PC-9 (cell line): ENCODE data around the gene OR2H1. TPM values are rescaled to one million over a fixed set of nuclear protein-coding genes. Genes with fewer than 3 reads are reported as not detected.

Experiments
- Bru-seq: library from RNA; stranded (reverse); fragments of 400-500 nt; gene quantifications from one replicate; lab custom pipeline; 2021; lab: Mats Ljungman, UMichigan
- BruChase-seq, 2 experiments: library from RNA; stranded (reverse); fragments of 400-500 nt; gene quantifications; one replicate each; lab custom pipeline; 2021; lab: Mats Ljungman, UMichigan
- BruUV-seq: library from RNA; stranded (reverse); fragments of 400-500 nt; replicated peaks from 2 replicates; lab custom pipeline; 2021; lab: Mats Ljungman, UMichigan
- CTCF ChIA-PET: fragments of 300-600 bp; sonication (Branson Sonifier 250); formaldehyde crosslinking; loops from one replicate; lab custom pipeline; 2022; ENCODE audit warnings: antibody characterized with exemption; lab: Charles Lee
- POLR2A ChIA-PET: fragments of 300-600 bp; sonication (Branson Sonifier 250); formaldehyde crosslinking; loops from one replicate; lab custom pipeline; 2022; ENCODE audit warnings: antibody characterized with exemption; ENCODE audit not compliant: unreplicated experiment; lab: Charles Lee
- DNase-seq, 2 experiments: peaks; one replicate each; pipeline versions ENCODE4 v3.0.0 to v3.0.0-alpha.2; 2015 to 2022; ENCODE audit warnings: mixed read lengths in 1 of 2
- H2AFZ ChIP-seq: fragments of 200-600 bp; sonication (generic); 2 replicates; pipeline ENCODE4 v1.8.1; 2017; ENCODE audit warnings: antibody characterized with exemption
- H3F3A ChIP-seq: fragments of 200-600 bp; sonication (generic); 2 replicates; pipeline ENCODE4 v1.8.1; 2017; ENCODE audit warnings: antibody characterized with exemption, mild to moderate bottlenecking, low read depth; ENCODE audit not compliant: insufficient read depth
- H3K27ac ChIP-seq: fragments of 200-600 bp; sonication (generic); 2 replicates; pipeline ENCODE4 v1.6.1; 2016; ENCODE audit warnings: mixed run types
- H3K27me3 ChIP-seq: fragments of 200-600 bp; sonication (generic); 2 replicates; pipeline ENCODE4 v1.6.1; 2016; ENCODE audit warnings: low read depth, mixed run types; ENCODE audit not compliant: insufficient read depth
- H3K36me3 ChIP-seq: fragments of 200-600 bp; sonication (generic); 2 replicates; pipeline ENCODE4 v1.6.1; 2016; ENCODE audit warnings: low read depth, mixed run types
- H3K4me1 ChIP-seq: fragments of 200-600 bp; sonication (generic); replicated peaks from 2 replicates; pipeline ENCODE4 v1.6.1; 2016; ENCODE audit warnings: mixed run types; ENCODE audit not compliant: insufficient read depth
- H3K4me2 ChIP-seq: fragments of 200-600 bp; sonication (generic); 2 replicates; pipeline ENCODE4 v1.6.1; 2017; ENCODE audit warnings: mixed run types
- H3K4me3 ChIP-seq: fragments of 200-600 bp; sonication (generic); 2 replicates; pipeline ENCODE4 v1.6.1; 2016; ENCODE audit warnings: mixed run types
- H3K79me2 ChIP-seq: fragments of 200-600 bp; sonication (generic); 2 replicates; pipeline ENCODE4 v1.6.1; 2017; ENCODE audit warnings: low read depth, mixed run types
- H3K9me2 ChIP-seq: fragments of 200-600 bp; sonication (generic); 2 replicates; pipeline ENCODE4 v1.8.1; 2017; ENCODE audit warnings: mild to moderate bottlenecking; ENCODE audit not compliant: insufficient read depth
- H3K9me3 ChIP-seq: fragments of 200-600 bp; sonication (generic); 2 replicates; pipeline ENCODE4 v1.8.1; 2016; ENCODE audit warnings: low read depth; ENCODE audit not compliant: insufficient read depth
- H4K20me1 ChIP-seq: fragments of 200-600 bp; sonication (generic); 2 replicates; pipeline ENCODE4 v1.8.1; 2017; ENCODE audit not compliant: insufficient read depth
- EZH2 ChIP-seq: fragments of 200-600 bp; sonication (generic); IDR thresholded peaks from 2 replicates; pipeline ENCODE4 v1.8.0; 2017; ENCODE audit warnings: antibody characterized with exemption, low read depth
- intact Hi-C: fragments of 100-400 bp; cut with micrococcal nuclease; formaldehyde crosslinking; loops from one replicate; pipeline ENCODE4 v1.10.0; 2022; ENCODE audit not compliant: unreplicated experiment
- long read RNA-seq: library from polyadenylated mRNA; stranded (forward); transcript quantifications from one replicate; pipeline ENCODE4 v2.0.0, GENCODE V29; 2022
- total RNA-seq: library from RNA; stranded (reverse); gene quantifications from 2 replicates; pipeline ENCODE4 v1.2.3, GENCODE V29; 2021
- TF ChIP-seq, protein P1 (sequence below): fragments of 200-600 bp; sonication (generic); conservative IDR thresholded peaks from 2 replicates; pipeline ENCODE4 v1.6.1; 2017; ENCODE audit warnings: mixed run types, antibody characterized with exemption, mild to moderate bottlenecking, moderate library complexity

OR2H1 gene
- total RNA-seq (not detected in 2 replicates), Bru-seq, nascent RNA (not detected), BruChase-seq, experiment 1, labeled RNA remaining after a 2-hour chase (not detected), BruChase-seq, experiment 2, labeled RNA remaining after a 6-hour chase (not detected)
- long read RNA-seq = 0 reads

GRCh38 chr6:29456971-29457370 is at the start of gene OR2H1, which contains the start of gene OR11A1:
TSS of gene OR2H1 (plus strand) at chr6:29457155. CDS start at chr6:29461770, 4,615 bp downstream.
TSS of gene OR11A1 (minus strand) at chr6:29457071. CDS start at chr6:29427641, 29,430 bp downstream.
- POLR2A ChIA-PET = no interaction called here
- H4K20me1 ChIP-seq = no peaks in the 10 kb centered on the region
- H3K9me2 ChIP-seq = no peaks in the 10 kb centered on the region
- H3K36me3 ChIP-seq = no peaks in the 10 kb centered on the region
- BruUV-seq = no TSS peak
- H3K27ac ChIP-seq = no peak within 1 kb of the TSS
- peaks cover 9% of the 10 kb centered on the region; the same call in 1 of the 2 replicates for H3K27me3 ChIP-seq
- H3F3A ChIP-seq = no peaks in the 10 kb centered on the region
- no peak within 1 kb of the TSS for H2AFZ ChIP-seq
- H3K79me2 ChIP-seq = no peaks in the 10 kb centered on the region
- TF ChIP-seq, protein P1, sequence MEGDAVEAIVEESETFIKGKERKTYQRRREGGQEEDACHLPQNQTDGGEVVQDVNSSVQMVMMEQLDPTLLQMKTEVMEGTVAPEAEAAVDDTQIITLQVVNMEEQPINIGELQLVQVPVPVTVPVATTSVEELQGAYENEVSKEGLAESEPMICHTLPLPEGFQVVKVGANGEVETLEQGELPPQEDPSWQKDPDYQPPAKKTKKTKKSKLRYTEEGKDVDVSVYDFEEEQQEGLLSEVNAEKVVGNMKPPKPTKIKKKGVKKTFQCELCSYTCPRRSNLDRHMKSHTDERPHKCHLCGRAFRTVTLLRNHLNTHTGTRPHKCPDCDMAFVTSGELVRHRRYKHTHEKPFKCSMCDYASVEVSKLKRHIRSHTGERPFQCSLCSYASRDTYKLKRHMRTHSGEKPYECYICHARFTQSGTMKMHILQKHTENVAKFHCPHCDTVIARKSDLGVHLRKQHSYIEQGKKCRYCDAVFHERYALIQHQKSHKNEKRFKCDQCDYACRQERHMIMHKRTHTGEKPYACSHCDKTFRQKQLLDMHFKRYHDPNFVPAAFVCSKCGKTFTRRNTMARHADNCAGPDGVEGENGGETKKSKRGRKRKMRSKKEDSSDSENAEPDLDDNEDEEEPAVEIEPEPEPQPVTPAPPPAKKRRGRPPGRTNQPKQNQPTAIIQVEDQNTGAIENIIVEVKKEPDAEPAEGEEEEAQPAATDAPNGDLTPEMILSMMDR = no peak
- TF ChIP-seq EZH2 = no peak
- H3K4me3 ChIP-seq = no peak within 1 kb of the TSS
- DNase-seq = no peak
- no peaks in the 10 kb centered on the region for H3K4me1 ChIP-seq
- intact Hi-C loops = no loop called here
- CTCF ChIA-PET = interaction anchor here (0.6 kb wide), 1 partner anchor 118 kb away, joined by 3 read pairs; no protein-coding TSS in a partner anchor
- H3K9me3 ChIP-seq = no peaks in the 10 kb centered on the region; the same call in 1 of the 2 replicates
- no peak within 1 kb of the TSS for H3K4me2 ChIP-seq

- ChIA-PET CTCF (no interaction called here), POLR2A (no interaction called here)
- Histone ChIP-seq H3K4me3 (no peak within 1 kb of the TSS), H3K27ac (no peak within 1 kb of the TSS), H4K20me1 (no peaks in the 10 kb centered on the region), H3K4me2 (no peak within 1 kb of the TSS), H3K79me2 (no peaks in the 10 kb centered on the region), H3K9me3 (no peaks in the 10 kb centered on the region), H3K36me3 (no peaks in the 10 kb centered on the region), H3K27me3 (no peaks in the 10 kb centered on the region), H2AFZ (no peak within 1 kb of the TSS), H3K9me2 (no peaks in the 10 kb centered on the region; the same call in 1 of the 2 replicates), H3F3A (no peaks in the 10 kb centered on the region), H3K4me1 (no peaks in the 10 kb centered on the region)
- BruUV-seq = no TSS peak
- DNase-seq = no peak
- TF ChIP-seq EZH2 = no peak
- TF ChIP-seq, protein P1 = no peak
- intact Hi-C loops = no loop called here
These were observed 42.4 kb upstream of the OR2H1 start, which contains the start of gene OR12D1 for GRCh38 chr6:29414588-29414987. TSS of gene OR12D1 (plus strand) at chr6:29414928.

GRCh38 chr6:29419516-29419915 is 37.4 kb upstream of the OR2H1 start:
- H3K79me2 ChIP-seq = no peaks in the 10 kb centered on the region
- no peak overlapping the region for H3K27ac ChIP-seq
- no peaks in the 10 kb centered on the region for H3F3A ChIP-seq
- no peaks in the 10 kb centered on the region for H3K36me3 ChIP-seq
- H3K4me1 ChIP-seq = no peaks in the 10 kb centered on the region
- no peak overlapping the region for H3K4me3 ChIP-seq
- no peak for DNase-seq
- CTCF ChIA-PET = no interaction called here
- no peak overlapping the region for H3K4me2 ChIP-seq
- no peak for TF ChIP-seq EZH2
- TF ChIP-seq, protein P1 = no peak
- H3K9me2 ChIP-seq = peaks cover 4% of the 10 kb centered on the region; the same call in 1 of the 2 replicates
- POLR2A ChIA-PET = no interaction called here
- no peak overlapping the region for H2AFZ ChIP-seq
- no TSS peak for BruUV-seq
- no peaks in the 10 kb centered on the region; the same call in 1 of the 2 replicates for H3K27me3 ChIP-seq
- H4K20me1 ChIP-seq = 0 out of 2 replicates have a peak, but pooled peaks cover 2% of the 10 kb centered on the region
- intact Hi-C loops = no loop called here
- no peaks in the 10 kb centered on the region for H3K9me3 ChIP-seq
